T-cell (primary cell): ENCODE results near the gene ITPK1. TPM values are rescaled to one million over a fixed set of nuclear protein-coding genes. Genes with fewer than 3 reads are reported as not detected.
"Not testable (repeated sequence)": the region's sequence is repeated elsewhere in the genome, so short reads cannot be mapped to it uniquely, and the experiment has no call there.

ENCODE experiments used
- ATAC-seq, 4 experiments: fragments of 200-7000 bp in 3 of 4; fragments of 150-1000 bp in 1 of 4; cut with Tn5 transposase; replicated peaks in 1 of 4; 1 replicate in 3 of 4; 2 replicates in 1 of 4; pipeline ENCODE4 v1.10.0; 2021; ENCODE audit warnings: moderate library complexity in 3 of 4, mild to moderate bottlenecking in 2 of 4, moderate number of reproducible peaks in 1 of 4
- CTCF ChIA-PET, 2 donors: fragments of 300-600 bp; sonication (Branson Sonifier 250); formaldehyde crosslinking; loops; one replicate each; lab custom pipeline; 2022; ENCODE audit warnings: antibody characterized with exemption in 2 of 2; lab: Charles Lee
- POLR2A ChIA-PET, 2 donors: fragments of 300-600 bp; sonication (Branson Sonifier 250); formaldehyde crosslinking; loops; one replicate each; lab custom pipeline; 2022; ENCODE audit warnings: antibody characterized with exemption in 2 of 2; lab: Charles Lee
- DNase-seq, 35 experiments: peaks; one replicate each; pipeline versions ENCODE4 v3.0.0 to v3.0.0-alpha.2; 2013 to 2023
- H3K27ac ChIP-seq: one replicate; pipeline ENCODE4 v1.5.1; 2013; ENCODE audit warnings: low read length
- H3K27me3 ChIP-seq, 2 experiments: replicated peaks in 1 of 2; 1 replicate in 1 of 2; 2 replicates in 1 of 2; pipeline versions ENCODE4 v1.6.1 to v1.7.0; 2013; ENCODE audit warnings: low read length in 1 of 2, mixed read lengths in 1 of 2; ENCODE audit not compliant: control insufficient read depth in 2 of 2, insufficient read depth in 2 of 2; ENCODE audit errors: extremely low read depth in 1 of 2
- H3K36me3 ChIP-seq, 2 donors: 1 replicate in 1 of 2; 2 replicates in 1 of 2; pipeline versions ENCODE4 v1.6.1 to v1.7.0; 2013; ENCODE audit warnings: low read length in 1 of 2; ENCODE audit not compliant: control insufficient read depth in 2 of 2, insufficient read depth in 1 of 2; ENCODE audit errors: extremely low read depth in 1 of 2
- H3K4me1 ChIP-seq, 2 experiments: 1 replicate in 1 of 2; 2 replicates in 1 of 2; pipeline versions ENCODE4 v1.6.1 to v1.7.0; 2013; ENCODE audit warnings: low read length in 2 of 2, mixed read lengths in 1 of 2; ENCODE audit not compliant: insufficient read depth in 2 of 2, control insufficient read depth in 1 of 2; ENCODE audit errors: extremely low read depth in 1 of 2
- H3K4me3 ChIP-seq, 2 donors: 1 replicate in 1 of 2; 2 replicates in 1 of 2; pipeline versions ENCODE4 v1.5.1 to v1.7.0; 2013; ENCODE audit warnings: mild to moderate bottlenecking in 2 of 2, low read length in 1 of 2, moderate library complexity in 1 of 2; ENCODE audit not compliant: control insufficient read depth in 1 of 2; ENCODE audit errors: extremely low read depth in 1 of 2
- H3K9me3 ChIP-seq: 2 replicates; pipeline ENCODE4 v1.7.0; 2013
- H3K27ac Mint-ChIP-seq, 2 donors: one replicate each; pipeline ENCODE4 v1.8.0; 2020 to 2021; ENCODE audit warnings: mild to moderate bottlenecking in 2 of 2, mixed read lengths in 2 of 2
- H3K27me3 Mint-ChIP-seq, 2 donors: one replicate each; pipeline ENCODE4 v1.8.0; 2021 to 2022; ENCODE audit warnings: mixed read lengths in 2 of 2
- H3K36me3 Mint-ChIP-seq: one replicate; pipeline ENCODE4 v1.8.0; 2021; ENCODE audit warnings: mixed read lengths
- H3K4me1 Mint-ChIP-seq, 3 donors: one replicate each; pipeline ENCODE4 v1.8.0; 2020 to 2022; ENCODE audit warnings: mixed read lengths in 3 of 3, mild to moderate bottlenecking in 1 of 3
- H3K4me3 Mint-ChIP-seq, 3 donors: one replicate each; pipeline ENCODE4 v1.8.0; 2020 to 2022; ENCODE audit warnings: mild to moderate bottlenecking in 3 of 3, mixed read lengths in 3 of 3, moderate library complexity in 3 of 3
- H3K9me3 Mint-ChIP-seq, 3 donors: one replicate each; pipeline ENCODE4 v1.8.0; 2020 to 2022; ENCODE audit warnings: mixed read lengths in 3 of 3
- WGBS: methylation state at CpG from one replicate; pipeline ENCODE4 v1.1.5; 2013; ENCODE audit warnings: missing lambda C conversion rate; ENCODE audit not compliant: insufficient coverage; 5-methylcytosine and 5-hydroxymethylcytosine counted together
- total RNA-seq, 35 experiments: library from RNA in 6 of 35; stranded (reverse) in 6 of 35; fragments of 120-200 nt in 1 of 35; gene quantifications; one replicate each; pipeline versions ENCODE4 v1.2.1 to v1.2.4 and lab custom pipeline; 2013 to 2026

The ITPK1 gene
- total RNA-seq, 5 donors from 2014 or later (not counting 1 experiment from before 2014, with no cell fraction given): 28.0 to 43.0 (median 39.5) TPM

- peak overlapping the region; percentile 69 to 94 for H3K27ac Mint-ChIP-seq
- no peaks in the 10 kb centered on the region for H3K9me3 ChIP-seq
- H3K36me3 Mint-ChIP-seq: no peaks in the 10 kb centered on the region
- ChIA-PET CTCF (interaction anchor here (0.5 to 3.4 kb wide), 21 partner anchors 9 to 224 kb away, joined by 3 to 66 read pairs (median 6); partner anchors contain the start of genes LYSET (in 2 of the 2), MOAP1 (in 2 of the 2), GON7 (in 1 of the 2) and UBR7 (in 1 of the 2)), POLR2A (interaction anchor here in 1 of 2 donors (0.5 kb wide), 1 partner anchor 1327 kb away, joined by 3 read pairs; no protein-coding TSS in a partner anchor)
- no peaks in the 10 kb centered on the region for H3K27me3 Mint-ChIP-seq
- peaks cover 22 to 33% (median 27%) of the 10 kb centered on the region in 3 donors for H3K4me1 Mint-ChIP-seq
- ATAC-seq: no peak
- H3K36me3 ChIP-seq: peaks cover 2 to 4% of the 10 kb centered on the region in 2 donors
- H3K27me3 ChIP-seq: no peaks in the 10 kb centered on the region
- no peak overlapping the region for H3K27ac ChIP-seq
- H3K9me3 Mint-ChIP-seq: no peaks in the 10 kb centered on the region
- peak overlapping the region; percentile 80 to 89 (median 82) for H3K4me3 Mint-ChIP-seq
- peak in 3 of 35 experiments; percentile 9 to 17 (median 15) for DNase-seq
- peaks cover 16 to 46% of the 10 kb centered on the region in 2 experiments for H3K4me1 ChIP-seq
- H3K4me3 ChIP-seq: peak overlapping the region; percentile 52 to 72
- 59% methylated on average over 10 of the region's 18 CpGs for WGBS
These were observed 1.5 kb downstream of the ITPK1 start for GRCh38 chr14:93114068-93114710.

- no peaks in the 10 kb centered on the region for H3K9me3 ChIP-seq
- ATAC-seq (no peak), DNase-seq (peak in 1 of 35 experiments; percentile 10)
- Mint-ChIP-seq H3K9me3 (no peaks in the 10 kb centered on the region), H3K4me3 (peak overlapping the region; percentile 80 to 89 (median 82)), H3K27me3 (no peaks in the 10 kb centered on the region), H3K4me1 (peaks cover 22 to 33% (median 27%) of the 10 kb centered on the region in 3 donors), H3K27ac (peak overlapping the region; percentile 89 to 94), H3K36me3 (no peaks in the 10 kb centered on the region)
- WGBS: 85% methylated on average over 8 of the region's 8 CpGs
- H3K27me3 ChIP-seq: no peaks in the 10 kb centered on the region
- H3K36me3 ChIP-seq: peaks cover 2 to 4% of the 10 kb centered on the region in 2 donors
- H3K4me3 ChIP-seq: peak overlapping the region; percentile 52 to 72
- ChIA-PET CTCF (interaction anchor here (0.6 to 3.4 kb wide), 31 partner anchors 9 to 224 kb away, joined by 3 to 66 read pairs (median 5); partner anchors contain the start of genes LYSET (in 2 of the 2), MOAP1 (in 2 of the 2) and UBR7 (in 1 of the 2)), POLR2A (interaction anchor here (0.5 to 1.0 kb wide), 3 partner anchors 19 to 1327 kb away, joined by 3 to 5 read pairs (median 4); no protein-coding TSS in a partner anchor)
- H3K4me1 ChIP-seq: peaks cover 16 to 46% of the 10 kb centered on the region in 2 experiments
- peak overlapping the region; percentile 48 for H3K27ac ChIP-seq
These were observed 2.1 kb downstream of the ITPK1 start for GRCh38 chr14:93113678-93114067.

DNA sequence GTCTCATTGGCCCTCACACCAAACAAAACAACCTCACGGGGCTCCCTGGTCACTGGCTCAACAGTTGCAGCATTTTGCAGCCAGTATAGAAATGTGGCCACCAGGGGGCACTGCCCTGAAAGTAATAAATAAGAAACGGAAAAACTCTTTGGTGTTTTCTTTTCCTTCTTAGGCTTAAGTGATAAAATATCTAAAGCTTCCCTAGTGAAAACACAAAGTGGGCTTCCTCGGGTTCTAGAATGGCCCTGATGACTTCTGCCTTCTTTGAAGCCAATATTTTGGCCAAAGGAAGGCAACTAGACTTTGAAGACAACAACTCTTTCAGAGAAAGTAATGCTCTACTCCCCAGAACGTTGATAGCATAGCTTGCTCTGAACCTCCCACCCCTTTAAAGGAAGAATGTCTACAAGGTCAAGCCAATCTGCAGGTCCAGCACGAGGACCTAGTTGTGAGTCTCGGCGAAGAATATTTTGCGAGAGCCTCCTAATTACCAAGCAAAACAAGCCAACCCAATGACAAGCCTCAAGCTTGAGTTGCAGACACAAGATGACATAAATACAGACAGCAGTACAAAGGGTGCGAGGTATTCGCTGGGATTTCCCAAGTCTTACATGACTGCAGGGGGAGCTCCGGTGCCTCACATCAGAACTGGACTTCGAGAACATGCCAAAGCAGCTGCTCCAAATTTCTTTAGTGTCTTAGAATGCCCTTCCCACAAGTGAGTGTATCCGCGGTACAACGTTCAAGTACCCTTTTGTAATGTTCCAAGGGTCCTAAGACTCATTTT lies 2.6 kb downstream of the ITPK1 start:
- H3K27me3 Mint-ChIP-seq: no peaks in the 10 kb centered on the region
- Histone ChIP-seq H3K4me1 (peaks cover 16 to 46% of the 10 kb centered on the region in 2 experiments), H3K36me3 (peaks cover 2 to 4% of the 10 kb centered on the region in 2 donors), H3K27ac (peak overlapping the region; percentile 48), H3K27me3 (no peaks in the 10 kb centered on the region), H3K9me3 (no peaks in the 10 kb centered on the region), H3K4me3 (peak overlapping the region in 1 of 2 donors; percentile 22)
- H3K4me1 Mint-ChIP-seq: peaks cover 22 to 33% (median 29%) of the 10 kb centered on the region in 3 donors
- WGBS: 37% methylated on average over 13 of the region's 15 CpGs
- H3K4me3 Mint-ChIP-seq: peak overlapping the region; percentile 80 to 89 (median 82)
- H3K9me3 Mint-ChIP-seq: no peaks in the 10 kb centered on the region
- H3K27ac Mint-ChIP-seq: peak overlapping the region; percentile 89 to 94
- POLR2A ChIA-PET: interaction anchor here (0.6 to 1.0 kb wide), 4 partner anchors 11 to 318 kb away, joined by 3 to 6 read pairs (median 4); no protein-coding TSS in a partner anchor
- CTCF ChIA-PET: interaction anchor here (0.6 to 3.4 kb wide), 36 partner anchors 8 to 1248 kb away, joined by 3 to 66 read pairs (median 4); partner anchors contain the start of genes LYSET (in 2 of the 2), MOAP1 (in 2 of the 2) and UBR7 (in 1 of the 2)
- no peaks in the 10 kb centered on the region for H3K36me3 Mint-ChIP-seq
- peak; percentile 21 to 87 (median 67) for DNase-seq
- ATAC-seq: peak in 1 of 4 experiments; percentile 49

GRCh38 chr14:93111541-93111940 lies 4.2 kb downstream of the ITPK1 start:
- H3K4me3 Mint-ChIP-seq, H3K9me3 ChIP-seq, H3K36me3 Mint-ChIP-seq, POLR2A ChIA-PET, H3K27me3 Mint-ChIP-seq, H3K9me3 Mint-ChIP-seq, DNase-seq, H3K27ac ChIP-seq, H3K27ac Mint-ChIP-seq, ATAC-seq, H3K4me3 ChIP-seq, H3K27me3 ChIP-seq, H3K36me3 ChIP-seq: not testable (repeated sequence)
- no CpG with 5 or more reads among the region's 8 CpGs for WGBS
- peaks cover 16 to 42% of the 10 kb centered on the region in 2 experiments for H3K4me1 ChIP-seq
- peaks cover 30 to 33% (median 32%) of the 10 kb centered on the region in 3 donors for H3K4me1 Mint-ChIP-seq
- CTCF ChIA-PET: interaction anchor here (0.5 to 0.8 kb wide), 7 partner anchors 15 to 126 kb away, joined by 3 to 9 read pairs (median 4); no protein-coding TSS in a partner anchor

DNA sequence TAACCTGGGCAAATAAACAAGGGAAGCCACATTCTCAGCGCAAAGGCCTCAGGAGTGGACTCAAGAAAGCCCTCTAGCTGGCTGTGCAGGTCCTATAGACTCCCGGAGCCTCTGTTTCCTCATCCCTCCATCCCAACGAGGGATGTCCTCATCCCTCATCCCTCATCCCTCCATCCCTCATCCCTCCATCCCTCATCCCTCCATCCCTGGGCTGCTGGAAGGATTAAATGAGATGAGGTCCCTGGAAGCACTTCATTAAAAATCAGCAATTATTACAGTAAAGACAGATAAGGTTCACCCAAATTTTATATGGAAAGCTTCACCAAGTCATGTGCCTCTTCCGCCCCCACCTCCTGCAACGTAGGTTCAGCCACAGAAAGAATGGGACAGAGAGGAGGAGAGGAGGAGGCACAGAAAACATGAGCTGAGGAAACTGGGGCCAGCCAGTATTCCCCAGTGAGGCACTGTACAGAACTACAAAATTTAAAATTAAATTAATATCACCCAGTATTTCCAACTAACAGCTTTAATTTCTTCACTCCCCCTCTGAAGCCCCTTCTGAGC lies 4.8 kb downstream of the ITPK1 start:
- Mint-ChIP-seq H3K27ac (no peak overlapping the region), H3K36me3 (no peaks in the 10 kb centered on the region), H3K4me1 (peaks cover 31 to 32% (median 31%) of the 10 kb centered on the region in 3 donors), H3K9me3 (no peaks in the 10 kb centered on the region), H3K4me3 (no peak overlapping the region), H3K27me3 (no peaks in the 10 kb centered on the region)
- ChIA-PET POLR2A (no interaction called here), CTCF (interaction anchor here (0.7 to 1.4 kb wide), 4 partner anchors 21 to 70 kb away, joined by 3 to 7 read pairs (median 4); no protein-coding TSS in a partner anchor)
- ATAC-seq (no peak), DNase-seq (no peak)
- no peak overlapping the region for H3K27ac ChIP-seq
- no peak overlapping the region for H3K4me3 ChIP-seq
- no peaks in the 10 kb centered on the region for H3K27me3 ChIP-seq
- no peaks in the 10 kb centered on the region for H3K9me3 ChIP-seq
- H3K4me1 ChIP-seq: peaks cover 13 to 41% of the 10 kb centered on the region in 2 experiments
- peaks cover 2 to 4% of the 10 kb centered on the region in 2 donors for H3K36me3 ChIP-seq
- WGBS: 86% methylated on average over 1 of the region's 5 CpGs
